Mononuclear cell (primary cell): Measurements from ENCODE around the gene RFX2. TPM values are rescaled to one million over a fixed set of nuclear protein-coding genes. Genes with fewer than 3 reads are reported as not detected.

ENCODE experiments used
- H3K27me3 ChIP-seq: 2 replicates; pipeline ENCODE4 v1.6.0; 2011; ENCODE audit warnings: low read length, control low read depth; ENCODE audit not compliant: insufficient read depth
- H3K4me1 ChIP-seq: 2 replicates; pipeline ENCODE4 v1.5.1; 2011; ENCODE audit warnings: mild to moderate bottlenecking, low read length, control low read depth; ENCODE audit not compliant: insufficient read depth
- H3K4me3 ChIP-seq: 2 replicates; pipeline ENCODE4 v1.5.1; 2011; ENCODE audit warnings: mild to moderate bottlenecking, low read length, moderate library complexity
- H3K9me3 ChIP-seq: 2 replicates; pipeline ENCODE4 v1.5.1; 2011; ENCODE audit warnings: low read depth, mild to moderate bottlenecking, control low read depth, low read length
- total RNA-seq: library from RNA; depleted of rRNA; stranded (reverse); fragments of >200 nt; gene quantifications from one replicate; pipeline ENCODE4 v1.2.3, GENCODE V29; 2012

RFX2 gene
- total RNA-seq: 11.3 TPM

- no peaks in the 10 kb centered on the region for H3K9me3 ChIP-seq
- H3K4me1 ChIP-seq: peaks cover 24% of the 10 kb centered on the region
- peaks cover 2% of the 10 kb centered on the region for H3K27me3 ChIP-seq
- H3K4me3 ChIP-seq: peak within 1 kb of the TSS; percentile 55
Measured at GRCh38 chr19:6110360-6110977, at the start of gene RFX2. Gene RFX2, minus strand, starts transcription at chr19:6110500. Its CDS starts 63,004 bp downstream, at chr19:6047496.

- Histone ChIP-seq H3K27me3 (no peaks in the 10 kb centered on the region), H3K4me1 (no peaks in the 10 kb centered on the region), H3K9me3 (no peaks in the 10 kb centered on the region), H3K4me3 (no peak overlapping the region)
Measured at GRCh38 chr19:6156033-6156432, 45.7 kb upstream of the RFX2 start.

GRCh38 chr19:6150289-6150688 lies 40.0 kb upstream of the RFX2 start:
- no peak overlapping the region for H3K4me3 ChIP-seq
- H3K9me3 ChIP-seq: no peaks in the 10 kb centered on the region
- no peaks in the 10 kb centered on the region for H3K27me3 ChIP-seq
- H3K4me1 ChIP-seq: no peaks in the 10 kb centered on the region

- no peaks in the 10 kb centered on the region for H3K9me3 ChIP-seq
- H3K27me3 ChIP-seq: no peaks in the 10 kb centered on the region
- no peaks in the 10 kb centered on the region for H3K4me1 ChIP-seq
- H3K4me3 ChIP-seq: no peak overlapping the region
Measured at GRCh38 chr19:6141217-6141616, 30.9 kb upstream of the RFX2 start.

GRCh38 chr19:6138511-6138910 lies 28.2 kb upstream of the RFX2 start:
- H3K4me3 ChIP-seq: no peak overlapping the region
- no peaks in the 10 kb centered on the region for H3K27me3 ChIP-seq
- H3K9me3 ChIP-seq: no peaks in the 10 kb centered on the region
- H3K4me1 ChIP-seq: no peaks in the 10 kb centered on the region

- no peaks in the 10 kb centered on the region for H3K4me1 ChIP-seq
- H3K27me3 ChIP-seq: no peaks in the 10 kb centered on the region
- H3K9me3 ChIP-seq: no peaks in the 10 kb centered on the region
- H3K4me3 ChIP-seq: no peak overlapping the region
Measured at GRCh38 chr19:6138066-6138465, 27.8 kb upstream of the RFX2 start.

- Histone ChIP-seq H3K27me3 (no peaks in the 10 kb centered on the region), H3K4me3 (no peak overlapping the region), H3K9me3 (no peaks in the 10 kb centered on the region), H3K4me1 (no peaks in the 10 kb centered on the region)
Measured at GRCh38 chr19:6133231-6133630, 22.9 kb upstream of the RFX2 start.

- Histone ChIP-seq H3K9me3 (no peaks in the 10 kb centered on the region), H3K27me3 (no peaks in the 10 kb centered on the region), H3K4me1 (no peaks in the 10 kb centered on the region), H3K4me3 (no peak overlapping the region)
Measured at GRCh38 chr19:6132482-6132881, 22.2 kb upstream of the RFX2 start.

- no peaks in the 10 kb centered on the region for H3K4me1 ChIP-seq
- H3K4me3 ChIP-seq: no peak overlapping the region
Measured at GRCh38 chr19:6127716-6128335, 17.5 kb upstream of the RFX2 start.

GRCh38 chr19:6126335-6126974 lies 16.2 kb upstream of the RFX2 start:
- no peaks in the 10 kb centered on the region for H3K9me3 ChIP-seq
- H3K4me1 ChIP-seq: no peaks in the 10 kb centered on the region
- H3K4me3 ChIP-seq: no peak overlapping the region
- H3K27me3 ChIP-seq: no peaks in the 10 kb centered on the region

More at GRCh38 chr19:6127716-6128335, 17.5 kb upstream of the RFX2 start:
- Histone ChIP-seq H3K27me3 (no peaks in the 10 kb centered on the region), H3K9me3 (no peaks in the 10 kb centered on the region)

GRCh38 chr19:6125571-6125989 lies 15.3 kb upstream of the RFX2 start:
- Histone ChIP-seq H3K4me1 (no peaks in the 10 kb centered on the region), H3K4me3 (no peak overlapping the region), H3K27me3 (no peaks in the 10 kb centered on the region), H3K9me3 (no peaks in the 10 kb centered on the region)

- no peaks in the 10 kb centered on the region for H3K4me1 ChIP-seq
- no peak overlapping the region for H3K4me3 ChIP-seq
- H3K9me3 ChIP-seq: no peaks in the 10 kb centered on the region
- no peaks in the 10 kb centered on the region for H3K27me3 ChIP-seq
Measured at GRCh38 chr19:6119031-6119430, 8.7 kb upstream of the RFX2 start.

- Histone ChIP-seq H3K27me3 (no peaks in the 10 kb centered on the region), H3K9me3 (no peaks in the 10 kb centered on the region), H3K4me3 (no peak overlapping the region), H3K4me1 (no peaks in the 10 kb centered on the region)
Measured at GRCh38 chr19:6118043-6118442, 7.7 kb upstream of the RFX2 start.

- H3K4me3 ChIP-seq: no peak overlapping the region
- H3K4me1 ChIP-seq: no peaks in the 10 kb centered on the region
- H3K9me3 ChIP-seq: no peaks in the 10 kb centered on the region
- H3K27me3 ChIP-seq: no peaks in the 10 kb centered on the region
Measured at GRCh38 chr19:6117534-6117933, 7.2 kb upstream of the RFX2 start.

GRCh38 chr19:6116749-6117430 lies 6.6 kb upstream of the RFX2 start:
- no peaks in the 10 kb centered on the region for H3K4me1 ChIP-seq
- H3K4me3 ChIP-seq: no peak overlapping the region
- H3K9me3 ChIP-seq: no peaks in the 10 kb centered on the region
- no peaks in the 10 kb centered on the region for H3K27me3 ChIP-seq
